Measurements from ENCODE around the gene HS6ST3.

The HS6ST3 gene

GRCh38 chr13:96677029-96677428 is 587.1 kb downstream of the HS6ST3 start:
- no peak for DNase-seq

- DNase-seq, result no peak
These were observed 588.9 kb downstream of the HS6ST3 start for GRCh38 chr13:96678801-96679200.

- DNase-seq, result no peak
These were observed 591.0 kb downstream of the HS6ST3 start for GRCh38 chr13:96680898-96681297.

- no peak for DNase-seq
These were observed 591.9 kb downstream of the HS6ST3 start for GRCh38 chr13:96681766-96682165.

GRCh38 chr13:96684469-96684868 is 594.6 kb downstream of the HS6ST3 start:
- DNase-seq, result no peak

- no peak for DNase-seq
These were observed 595.0 kb downstream of the HS6ST3 start for GRCh38 chr13:96684907-96685306.

GRCh38 chr13:96686286-96686685 is 596.4 kb downstream of the HS6ST3 start:
- DNase-seq, result no peak

GRCh38 chr13:96687191-96687590 is 597.3 kb downstream of the HS6ST3 start:
- no peak for DNase-seq

GRCh38 chr13:96690998-96691397 is 601.1 kb downstream of the HS6ST3 start:
- no peak for DNase-seq

GRCh38 chr13:96696389-96696900 is 606.5 kb downstream of the HS6ST3 start:
- DNase-seq, result no peak

- no peak for DNase-seq
These were observed 610.8 kb downstream of the HS6ST3 start for GRCh38 chr13:96700657-96701056.

- DNase-seq, result no peak
These were observed 617.2 kb downstream of the HS6ST3 start for GRCh38 chr13:96707146-96707545.

GRCh38 chr13:96710166-96710862 is 620.4 kb downstream of the HS6ST3 start:
- DNase-seq, result no peak

- no peak for DNase-seq
These were observed 630.5 kb downstream of the HS6ST3 start for GRCh38 chr13:96720446-96720845.

- no peak for DNase-seq
These were observed 636.7 kb downstream of the HS6ST3 start for GRCh38 chr13:96726651-96727050.

GRCh38 chr13:96728463-96728862 is 638.6 kb downstream of the HS6ST3 start:
- no peak for DNase-seq

- DNase-seq, result no peak
These were observed 640.8 kb downstream of the HS6ST3 start for GRCh38 chr13:96730676-96731075.

- no peak for DNase-seq
These were observed 644.6 kb downstream of the HS6ST3 start for GRCh38 chr13:96734499-96734898.

- no peak for DNase-seq
These were observed 651.9 kb downstream of the HS6ST3 start for GRCh38 chr13:96741779-96742178.

- DNase-seq, result no peak
These were observed 653.6 kb downstream of the HS6ST3 start for GRCh38 chr13:96743296-96744089.

- no peak for DNase-seq
These were observed 654.7 kb downstream of the HS6ST3 start for GRCh38 chr13:96744367-96745331.

- DNase-seq, result no peak
These were observed 657.0 kb downstream of the HS6ST3 start for GRCh38 chr13:96746886-96747285.

- DNase-seq, result no peak
These were observed 659.9 kb downstream of the HS6ST3 start for GRCh38 chr13:96749825-96750224.

Data from stimulated activated CD4-positive, alpha-beta T cell treated with anti-CD3 and anti-CD28 coated beads, Interleukin-4, amount 100 ng/mL, for 24 hours (primary cell).